Femur (tissue), 1 donor: ENCODE results near the gene KCNH3.
"Not testable (repeated sequence)": the region's sequence is repeated elsewhere in the genome, so short reads cannot be mapped to it uniquely, and the experiment has no call there.

Experiments used
- DNase-seq: peaks from one replicate; pipeline ENCODE4 v3.0.0-alpha.2; 2017

KCNH3 gene

GRCh38 chr12:49538510-49539403 lies at the start of gene KCNH3:
KCNH3 (plus strand) TSS chr12:49539030; CDS start chr12:49539417, 387 bp downstream.
- DNase-seq: peak; percentile 87

GRCh38 chr12:49489154-49489553 lies 49.7 kb upstream of the KCNH3 start:
- no peak for DNase-seq

GRCh38 chr12:49489720-49490119 lies 49.1 kb upstream of the KCNH3 start:
- no peak for DNase-seq

- DNase-seq: no peak
Measured at GRCh38 chr12:49491823-49492222, 47.0 kb upstream of the KCNH3 start.

GRCh38 chr12:49493900-49494299 lies 44.9 kb upstream of the KCNH3 start:
- no peak for DNase-seq

- DNase-seq: no peak
Measured at GRCh38 chr12:49496417-49497360, 42.1 kb upstream of the KCNH3 start.

- no peak for DNase-seq
Measured at GRCh38 chr12:49501895-49502294, 36.9 kb upstream of the KCNH3 start.

GRCh38 chr12:49502590-49502989 lies 36.2 kb upstream of the KCNH3 start:
- no peak for DNase-seq

- DNase-seq: no peak
Measured at GRCh38 chr12:49503674-49504180, 35.1 kb upstream of the KCNH3 start.

GRCh38 chr12:49505672-49506071 lies 33.2 kb upstream of the KCNH3 start:
- no peak for DNase-seq

GRCh38 chr12:49507139-49507538 lies 31.7 kb upstream of the KCNH3 start:
- DNase-seq: no peak

GRCh38 chr12:49509681-49510080 lies 29.1 kb upstream of the KCNH3 start:
- not testable (repeated sequence) for DNase-seq

- no peak for DNase-seq
Measured at GRCh38 chr12:49511410-49511809, 27.4 kb upstream of the KCNH3 start.

GRCh38 chr12:49512546-49512945 lies 26.3 kb upstream of the KCNH3 start:
- no peak for DNase-seq

GRCh38 chr12:49515266-49515665 lies 23.6 kb upstream of the KCNH3 start:
- no peak for DNase-seq

GRCh38 chr12:49518914-49519573 lies 19.8 kb upstream of the KCNH3 start:
- no peak for DNase-seq

- no peak for DNase-seq
Measured at GRCh38 chr12:49519574-49519936, 19.3 kb upstream of the KCNH3 start.

- DNase-seq: no peak
Measured at GRCh38 chr12:49521389-49521788, 17.4 kb upstream of the KCNH3 start.

GRCh38 chr12:49524660-49525324 lies 14.0 kb upstream of the KCNH3 start:
- DNase-seq: no peak

GRCh38 chr12:49525942-49526341 lies 12.9 kb upstream of the KCNH3 start:
- no peak for DNase-seq

GRCh38 chr12:49527361-49528130 lies 11.3 kb upstream of the KCNH3 start:
- no peak for DNase-seq

- no peak for DNase-seq
Measured at GRCh38 chr12:49529414-49529813, 9.4 kb upstream of the KCNH3 start.
